Activated effector memory CD4-positive, alpha-beta T cell treated with anti-CD3 and anti-CD28 coated beads, Interleukin-2, amount 50 U/mL, for 16 hours (primary cell): ENCODE data around the gene TBC1D2.
"Not testable (repeated sequence)": the region's sequence is repeated elsewhere in the genome, so short reads cannot be mapped to it uniquely, and the experiment has no call there.

Experiments used
- DNase-seq: peaks from one replicate; pipeline ENCODE4 v3.0.0-alpha.2; 2020

Gene TBC1D2, protein sequence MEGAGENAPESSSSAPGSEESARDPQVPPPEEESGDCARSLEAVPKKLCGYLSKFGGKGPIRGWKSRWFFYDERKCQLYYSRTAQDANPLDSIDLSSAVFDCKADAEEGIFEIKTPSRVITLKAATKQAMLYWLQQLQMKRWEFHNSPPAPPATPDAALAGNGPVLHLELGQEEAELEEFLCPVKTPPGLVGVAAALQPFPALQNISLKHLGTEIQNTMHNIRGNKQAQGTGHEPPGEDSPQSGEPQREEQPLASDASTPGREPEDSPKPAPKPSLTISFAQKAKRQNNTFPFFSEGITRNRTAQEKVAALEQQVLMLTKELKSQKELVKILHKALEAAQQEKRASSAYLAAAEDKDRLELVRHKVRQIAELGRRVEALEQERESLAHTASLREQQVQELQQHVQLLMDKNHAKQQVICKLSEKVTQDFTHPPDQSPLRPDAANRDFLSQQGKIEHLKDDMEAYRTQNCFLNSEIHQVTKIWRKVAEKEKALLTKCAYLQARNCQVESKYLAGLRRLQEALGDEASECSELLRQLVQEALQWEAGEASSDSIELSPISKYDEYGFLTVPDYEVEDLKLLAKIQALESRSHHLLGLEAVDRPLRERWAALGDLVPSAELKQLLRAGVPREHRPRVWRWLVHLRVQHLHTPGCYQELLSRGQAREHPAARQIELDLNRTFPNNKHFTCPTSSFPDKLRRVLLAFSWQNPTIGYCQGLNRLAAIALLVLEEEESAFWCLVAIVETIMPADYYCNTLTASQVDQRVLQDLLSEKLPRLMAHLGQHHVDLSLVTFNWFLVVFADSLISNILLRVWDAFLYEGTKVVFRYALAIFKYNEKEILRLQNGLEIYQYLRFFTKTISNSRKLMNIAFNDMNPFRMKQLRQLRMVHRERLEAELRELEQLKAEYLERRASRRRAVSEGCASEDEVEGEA

DNA sequence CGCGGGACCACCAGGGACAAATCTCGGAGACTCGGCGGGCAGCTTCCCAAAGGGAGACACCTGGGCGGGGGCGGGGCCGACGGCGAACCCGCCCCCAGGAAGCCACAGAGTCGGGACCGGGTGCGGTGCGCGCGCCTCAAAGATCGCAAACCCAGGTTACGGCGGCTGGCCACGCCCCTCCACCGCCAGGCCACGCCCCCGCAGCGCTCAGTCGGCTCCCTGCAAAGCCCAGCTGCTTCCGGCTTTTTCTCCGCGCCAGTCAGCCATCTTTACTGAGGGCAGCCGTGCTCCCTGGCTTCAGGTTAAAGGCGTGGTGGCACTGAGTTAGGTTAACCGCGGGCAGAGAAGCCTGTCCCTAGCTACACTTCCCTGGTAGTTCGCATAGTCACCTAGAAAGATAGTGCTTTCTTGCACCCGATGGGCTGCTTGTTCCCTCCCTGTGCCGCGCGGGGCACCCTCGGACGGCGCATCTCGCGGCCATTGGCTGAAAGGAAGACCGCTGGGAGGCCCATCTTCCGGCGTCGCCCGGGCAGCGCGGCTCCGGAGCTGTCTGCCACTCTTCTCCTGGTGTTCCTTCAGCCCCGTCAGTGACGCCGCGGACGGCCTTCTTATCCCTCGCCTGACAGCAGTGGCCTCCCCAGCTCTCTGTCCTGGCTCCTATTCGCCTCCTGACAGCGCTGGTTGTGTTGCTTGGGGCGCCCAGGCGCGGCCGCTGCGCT, at the start of gene TBC1D2:
Gene TBC1D2, minus strand, starts transcription at position 72 of the 719 bp plus-strand sequence. CDS start 108 bp downstream, outside the sequence.
- DNase-seq: peak; percentile 99

DNA sequence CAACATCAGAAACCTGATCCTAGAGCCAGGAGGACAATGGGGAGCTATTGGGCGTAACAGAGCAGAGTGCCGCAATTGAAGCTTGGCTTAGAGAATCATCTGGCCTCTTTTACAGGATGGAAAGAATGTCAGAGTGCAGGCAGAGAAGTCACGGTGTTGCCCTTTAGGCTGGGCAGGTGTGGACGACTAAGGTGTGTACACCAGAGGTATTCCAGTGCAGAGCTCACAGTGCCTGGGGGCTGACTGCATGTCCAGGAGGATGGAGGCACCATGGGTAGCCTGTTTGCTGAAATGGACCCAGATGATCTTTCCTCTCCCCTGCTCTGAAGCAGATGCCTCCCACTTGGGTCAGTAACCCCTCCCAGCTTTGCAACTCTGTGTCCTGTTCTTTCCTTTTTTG, 48.9 kb upstream of the TBC1D2 start:
- no peak for DNase-seq

DNA sequence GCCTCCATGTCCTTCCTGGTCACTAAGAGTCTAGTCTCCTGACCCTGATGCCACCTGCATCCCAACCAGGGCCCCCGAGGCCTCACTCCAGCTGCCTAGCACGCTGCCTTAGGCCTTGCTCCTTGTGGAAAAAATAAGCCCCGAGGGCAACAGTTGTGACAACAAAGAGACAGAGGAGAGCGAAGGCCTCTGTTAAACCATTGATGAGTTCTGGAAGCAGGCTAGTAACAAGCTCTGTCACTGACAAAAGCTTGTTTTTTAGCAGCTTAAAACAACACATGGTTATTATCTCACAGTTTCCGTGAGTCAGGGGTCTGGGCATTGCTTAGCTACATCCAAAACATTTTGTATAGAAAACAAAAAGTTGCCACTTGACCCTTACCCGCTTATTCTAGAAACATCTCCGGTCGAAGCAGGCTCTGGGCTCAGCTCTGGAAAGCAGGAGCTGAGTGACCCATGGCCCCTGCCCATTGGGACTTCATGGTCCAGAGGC, 48.2 kb upstream of the TBC1D2 start:
- DNase-seq: no peak

DNA sequence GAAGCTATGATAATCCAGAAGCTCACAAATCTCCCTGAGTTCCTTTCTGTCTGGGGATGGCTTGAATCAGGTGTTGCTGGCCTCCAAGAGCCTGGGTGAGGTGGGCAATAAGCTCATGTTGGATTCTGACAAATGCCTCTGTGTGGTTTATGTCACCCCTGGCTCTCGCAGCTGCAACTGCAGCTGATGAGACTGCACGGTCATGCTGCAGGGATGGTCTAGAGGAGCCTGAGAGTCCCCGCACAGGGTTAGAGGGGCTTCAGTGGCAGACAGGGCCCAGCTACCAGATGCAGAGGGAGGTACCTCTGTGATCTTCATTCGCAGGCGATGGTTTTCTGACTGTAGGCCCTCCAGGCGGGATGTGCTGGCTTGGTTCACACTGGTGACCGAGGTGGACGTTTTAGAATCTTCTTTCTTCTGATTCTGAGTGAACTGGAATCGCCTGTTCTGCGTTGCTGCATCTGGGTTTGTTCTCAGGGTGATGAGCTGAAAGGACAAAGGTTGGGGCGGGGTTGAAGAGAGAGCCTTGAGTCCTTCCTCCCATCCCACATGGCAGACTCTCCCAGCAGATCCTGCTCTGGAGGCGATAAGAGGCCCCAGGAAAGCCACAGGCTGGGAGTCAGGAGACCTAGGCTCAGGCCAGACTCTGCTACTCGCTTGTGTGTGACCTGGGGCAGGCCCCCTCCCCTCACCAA, 47.6 kb upstream of the TBC1D2 start:
- no peak for DNase-seq

DNA sequence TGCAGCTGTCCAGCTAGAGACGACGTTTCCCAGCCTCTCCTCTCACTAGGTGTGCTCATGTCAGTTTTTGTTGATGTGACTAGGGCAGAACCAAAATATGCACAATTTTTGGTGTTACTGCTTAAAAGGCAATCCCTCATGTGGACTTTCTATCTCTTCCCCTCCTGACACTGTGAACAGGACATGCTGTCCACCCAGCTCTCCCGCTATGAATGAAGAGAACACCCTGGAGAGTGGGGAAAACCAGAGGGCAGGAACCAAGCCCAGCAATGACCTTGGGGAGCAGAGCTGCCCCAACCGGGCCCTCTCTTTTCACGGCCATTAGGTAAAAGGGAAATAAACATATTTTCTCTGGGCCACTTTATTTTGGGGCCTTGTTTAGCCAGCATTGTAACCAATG, 46.7 kb upstream of the TBC1D2 start:
- DNase-seq: no peak

DNA sequence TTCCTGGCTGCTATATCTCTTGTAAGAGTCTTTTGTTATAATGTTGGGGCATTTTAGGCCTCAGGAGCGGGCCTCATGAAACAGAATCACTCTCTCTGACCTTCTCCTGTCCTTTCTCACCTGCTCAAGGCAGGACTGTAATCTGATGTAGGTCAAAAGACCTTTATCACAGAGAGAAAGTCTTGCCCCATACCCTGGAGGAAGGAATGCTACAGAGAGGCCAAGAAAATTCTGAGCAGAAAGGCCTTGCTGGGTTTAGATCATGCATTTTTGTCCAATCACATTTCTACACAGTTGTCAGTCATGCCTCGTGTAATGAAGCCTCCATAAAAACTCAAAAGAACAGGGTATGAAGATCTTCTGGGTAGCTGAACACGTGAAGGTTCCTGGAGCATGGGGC, 45.2 kb upstream of the TBC1D2 start:
- no peak for DNase-seq

DNA sequence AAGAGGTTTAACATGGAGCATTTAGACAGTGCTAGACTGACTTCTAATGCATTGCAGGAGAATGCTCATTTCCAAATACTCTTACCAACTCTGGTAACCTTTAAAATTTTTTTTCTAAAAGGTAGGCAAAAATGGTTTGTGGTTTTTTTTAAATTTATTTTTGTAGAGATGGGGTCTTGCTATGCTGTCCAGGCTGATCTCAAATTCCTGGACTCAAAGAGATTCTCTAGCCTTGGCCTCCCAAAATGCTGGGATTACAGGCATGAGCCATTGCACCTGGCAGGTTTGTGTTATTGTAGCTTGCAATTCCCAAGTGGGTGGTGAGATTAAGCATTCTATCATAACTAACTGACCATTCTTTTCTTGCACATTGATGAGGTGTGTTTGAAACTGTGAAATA, 43.0 kb upstream of the TBC1D2 start:
- no peak for DNase-seq

DNA sequence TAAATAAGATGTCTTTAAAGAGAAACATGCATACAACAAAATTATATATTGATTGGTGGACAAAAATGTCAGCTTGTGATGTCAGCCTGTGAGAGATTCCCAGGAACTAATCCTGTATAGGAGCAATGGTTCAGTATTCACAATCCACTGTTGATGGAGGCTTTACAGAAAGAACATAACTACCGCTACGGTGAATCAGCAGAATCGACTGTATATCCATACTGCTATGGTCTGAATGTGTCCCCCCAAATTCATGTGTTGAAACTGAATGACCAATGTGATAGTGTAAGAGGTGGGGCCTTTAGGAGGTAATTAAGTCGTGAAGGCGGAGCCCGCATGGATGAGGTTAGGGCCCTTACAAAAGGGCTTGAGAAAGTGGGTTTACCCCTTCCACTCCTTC, 40.4 kb upstream of the TBC1D2 start:
- no peak for DNase-seq

DNA sequence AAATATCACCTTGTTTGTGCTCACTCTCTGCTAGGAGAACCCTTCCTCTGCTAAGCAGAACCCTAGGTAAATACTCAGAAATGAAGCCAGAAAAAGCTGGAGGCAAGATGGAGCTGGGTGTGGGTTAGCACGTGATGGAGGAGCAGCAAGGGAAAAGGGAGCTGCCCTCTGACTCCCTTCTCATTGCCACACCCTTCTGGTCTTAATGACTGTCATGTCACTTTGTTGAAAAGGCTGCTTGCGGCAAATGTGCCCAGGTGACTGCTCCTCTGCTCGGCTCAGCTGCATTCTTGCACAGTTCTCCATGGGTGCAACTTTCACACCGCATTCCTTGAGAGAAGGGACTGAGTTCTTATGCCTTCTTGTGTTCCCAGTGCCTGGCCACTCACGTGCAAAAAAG, 36.4 kb upstream of the TBC1D2 start:
- no peak for DNase-seq

DNA sequence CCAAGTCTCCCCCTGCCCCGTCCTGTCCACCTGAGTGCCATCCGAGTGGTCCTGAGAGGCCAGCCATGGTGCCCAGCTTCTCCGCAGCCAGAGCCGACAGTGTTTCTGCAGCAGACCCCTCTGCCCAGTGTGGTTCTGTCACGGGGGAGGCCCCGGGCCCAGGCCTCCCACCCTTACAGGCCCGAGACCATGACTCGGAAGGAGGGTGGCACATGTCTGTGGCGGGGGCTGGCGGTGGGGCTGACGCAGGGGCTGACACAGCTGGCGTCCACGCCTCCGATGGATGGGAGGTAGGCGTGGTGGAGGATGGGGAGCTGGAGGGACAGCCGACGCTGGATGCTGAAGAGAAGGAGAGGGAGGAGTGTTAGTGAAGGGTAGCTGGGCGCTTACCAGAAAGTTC, 35.0 kb upstream of the TBC1D2 start:
- no peak for DNase-seq

DNA sequence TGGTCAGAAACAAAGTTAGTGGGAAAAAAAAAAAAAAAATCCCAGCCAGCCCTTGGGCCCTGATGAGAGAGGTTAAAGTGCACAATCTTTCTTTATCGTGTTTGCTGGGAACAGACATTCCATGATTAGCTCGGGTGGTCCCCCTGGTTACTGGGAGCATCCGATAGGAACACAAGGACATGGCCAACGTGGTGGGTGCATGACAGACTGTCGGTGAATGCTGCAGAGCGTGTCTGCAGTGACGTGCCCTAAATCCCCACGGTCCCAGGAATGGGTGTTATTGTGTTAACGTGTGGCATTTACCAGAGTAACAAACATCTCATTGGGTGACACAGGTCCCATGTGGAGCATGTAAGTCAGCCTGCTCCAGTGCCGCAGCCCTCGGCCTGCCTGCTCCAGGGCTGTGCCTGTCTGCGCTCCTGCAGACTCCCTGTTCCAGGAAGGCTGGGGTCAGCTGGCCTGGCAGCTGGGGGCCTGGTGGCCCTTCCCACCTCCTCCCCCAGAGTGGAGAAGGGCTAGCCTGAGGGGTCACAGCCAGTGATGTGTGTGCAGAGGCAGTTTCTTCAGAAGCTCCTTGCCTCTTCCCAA, 34.3 kb upstream of the TBC1D2 start:
- no peak for DNase-seq

DNA sequence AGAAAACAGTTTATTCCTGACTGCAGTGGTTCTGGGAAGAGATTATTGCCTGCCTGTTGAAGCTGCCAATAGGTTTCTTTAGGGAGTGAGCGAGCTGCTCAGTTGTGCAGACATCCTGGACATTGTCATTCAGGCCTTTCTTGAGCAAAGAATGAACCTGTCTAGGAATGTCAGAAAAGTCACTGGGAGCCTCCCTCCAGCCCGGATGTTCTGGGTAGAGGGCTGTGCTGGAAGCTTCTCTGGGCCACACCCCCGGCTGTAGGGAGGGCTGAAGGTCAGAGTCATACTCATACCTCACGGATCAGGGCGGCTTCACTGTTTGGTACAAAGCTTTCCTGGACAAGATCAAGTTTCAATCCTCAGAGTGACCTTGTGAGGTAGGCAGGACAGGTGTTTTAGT, 33.4 kb upstream of the TBC1D2 start:
- DNase-seq: no peak

DNA sequence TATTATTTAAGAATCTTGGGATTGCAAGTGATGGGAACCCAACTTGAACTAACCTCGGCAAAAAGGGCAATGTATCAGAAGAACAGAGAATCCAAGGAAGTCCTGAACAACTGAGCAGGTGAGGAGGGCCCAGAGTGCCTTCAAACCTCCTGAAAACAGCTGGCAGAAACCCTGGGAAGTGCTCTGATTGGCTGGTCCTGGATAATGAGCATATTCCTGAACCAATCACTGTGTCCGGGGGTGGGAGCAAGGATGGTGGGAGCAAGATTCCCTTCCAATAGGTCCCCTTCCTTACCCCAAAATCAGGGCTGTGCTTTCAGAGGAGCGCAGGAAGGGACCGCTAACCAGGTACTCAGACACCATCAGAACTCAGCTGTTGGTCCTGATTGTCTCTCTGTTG, 31.9 kb upstream of the TBC1D2 start:
- DNase-seq: no peak

DNA sequence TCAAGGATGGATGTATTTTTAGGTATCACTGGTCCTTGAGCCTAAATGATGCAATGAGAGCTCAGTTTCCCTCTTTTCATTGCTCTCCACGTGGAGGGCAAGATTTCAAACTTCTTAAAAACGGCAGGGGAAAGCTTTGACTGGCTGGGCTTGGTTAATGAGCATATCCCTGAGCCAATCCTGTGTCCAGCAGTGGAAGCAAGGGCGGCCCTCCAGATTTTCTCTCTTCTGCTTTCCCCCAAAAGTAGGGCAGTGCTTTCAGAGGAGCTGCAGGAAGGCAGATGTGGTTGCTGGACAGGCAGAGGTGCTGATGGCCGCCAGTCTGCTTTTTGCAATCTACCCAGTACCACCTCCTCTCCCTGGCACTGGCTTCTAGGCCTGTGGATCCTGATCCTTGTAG, 30.0 kb upstream of the TBC1D2 start:
- DNase-seq: no peak

DNA sequence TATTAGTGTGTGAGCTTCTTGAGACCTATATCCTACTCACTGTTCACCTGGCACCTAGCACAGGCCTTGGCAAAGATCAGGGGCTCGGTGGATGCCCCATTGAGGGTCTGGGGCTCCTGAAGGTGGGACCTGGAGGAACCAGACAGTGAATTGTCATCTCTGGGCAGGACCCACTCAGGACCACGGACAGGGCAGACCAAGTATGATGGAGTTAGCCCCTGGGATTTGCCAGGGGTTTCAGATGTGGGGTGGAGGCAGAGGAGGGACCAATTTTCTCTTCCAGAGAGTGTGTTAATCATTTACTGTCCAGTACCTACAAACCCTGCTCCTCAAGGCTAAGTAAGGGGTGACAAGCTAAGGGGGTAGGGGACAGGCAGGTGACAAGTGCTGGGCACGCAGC, 29.3 kb upstream of the TBC1D2 start:
- no peak for DNase-seq

DNA sequence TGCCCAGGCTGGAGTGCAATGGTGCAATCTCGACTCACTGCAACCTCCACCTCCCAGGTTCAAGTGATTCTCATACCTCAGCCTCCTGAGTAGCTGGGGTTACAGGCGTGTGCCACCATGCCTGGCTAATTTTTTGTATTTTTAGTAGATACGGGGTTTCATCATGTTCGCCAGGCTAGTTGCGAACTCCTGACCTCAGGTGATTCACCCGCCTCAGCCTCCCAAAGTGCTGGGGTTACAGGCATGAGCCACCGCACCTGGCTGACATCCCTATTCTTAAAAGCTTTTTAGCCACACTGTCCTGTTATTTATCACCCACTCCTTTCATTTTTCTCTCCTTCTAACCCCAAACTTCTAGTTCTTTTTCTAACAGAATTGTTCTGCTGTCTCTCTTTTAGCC, 27.7 kb upstream of the TBC1D2 start:
- not testable (repeated sequence) for DNase-seq

DNA sequence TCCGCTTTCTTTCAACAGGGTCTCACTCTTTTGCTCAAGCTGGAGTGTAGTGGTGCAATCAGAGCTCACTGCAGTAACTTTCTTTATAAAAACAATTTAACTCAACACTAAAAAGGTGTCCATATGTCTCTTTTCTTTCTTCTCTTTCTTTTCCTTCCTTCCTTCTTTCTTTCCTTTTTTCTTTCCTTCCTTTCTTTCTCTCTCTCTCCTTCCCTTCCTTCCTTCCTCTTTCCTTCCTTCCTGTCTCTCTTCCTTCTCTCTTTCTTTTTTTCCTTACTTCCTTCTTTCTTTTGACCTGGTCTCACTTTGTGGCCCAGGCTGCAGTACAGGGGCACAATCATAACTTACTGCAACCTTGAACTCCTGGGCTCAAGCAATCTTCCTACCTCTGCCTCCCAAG, 25.8 kb upstream of the TBC1D2 start:
- no peak for DNase-seq

DNA sequence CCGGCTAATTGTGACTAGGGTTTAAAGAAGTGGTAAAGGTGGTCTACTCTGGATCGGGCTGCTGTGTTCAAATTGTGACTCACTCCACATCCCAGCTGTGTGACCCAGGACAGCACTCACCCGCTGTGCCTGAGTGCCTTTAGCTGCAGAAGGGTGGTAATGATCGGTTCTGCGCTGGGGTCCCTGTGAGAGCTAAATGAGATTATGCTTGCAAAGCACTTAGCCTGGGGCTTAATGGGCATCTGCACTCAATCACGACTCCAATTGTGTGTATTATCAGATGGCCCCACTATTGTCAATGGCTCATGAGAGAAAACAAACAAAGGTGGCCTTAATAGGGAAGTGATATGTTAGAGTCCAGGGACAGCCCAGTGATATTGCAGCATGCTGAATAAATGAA, 25.1 kb upstream of the TBC1D2 start:
- DNase-seq: no peak

DNA sequence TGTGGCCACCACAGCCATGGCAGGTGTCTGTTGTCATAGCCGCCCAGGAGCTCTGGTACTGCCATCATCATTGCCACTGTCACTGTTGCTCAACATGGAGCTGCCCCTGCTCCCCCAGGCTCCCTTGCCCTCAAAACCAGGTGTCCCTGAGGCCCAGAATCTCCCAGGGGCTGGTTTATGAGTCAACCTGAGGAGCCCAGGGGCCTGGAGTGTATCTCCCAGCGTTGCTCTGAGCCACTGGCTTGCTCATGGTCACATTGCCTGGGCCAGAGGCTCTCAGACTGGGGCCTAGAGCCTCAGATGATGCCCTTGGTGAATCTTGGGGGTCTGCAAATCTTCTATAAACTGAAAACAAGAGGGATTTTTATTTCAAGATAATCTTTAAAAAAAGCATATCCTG, 24.7 kb upstream of the TBC1D2 start:
- no peak for DNase-seq

DNA sequence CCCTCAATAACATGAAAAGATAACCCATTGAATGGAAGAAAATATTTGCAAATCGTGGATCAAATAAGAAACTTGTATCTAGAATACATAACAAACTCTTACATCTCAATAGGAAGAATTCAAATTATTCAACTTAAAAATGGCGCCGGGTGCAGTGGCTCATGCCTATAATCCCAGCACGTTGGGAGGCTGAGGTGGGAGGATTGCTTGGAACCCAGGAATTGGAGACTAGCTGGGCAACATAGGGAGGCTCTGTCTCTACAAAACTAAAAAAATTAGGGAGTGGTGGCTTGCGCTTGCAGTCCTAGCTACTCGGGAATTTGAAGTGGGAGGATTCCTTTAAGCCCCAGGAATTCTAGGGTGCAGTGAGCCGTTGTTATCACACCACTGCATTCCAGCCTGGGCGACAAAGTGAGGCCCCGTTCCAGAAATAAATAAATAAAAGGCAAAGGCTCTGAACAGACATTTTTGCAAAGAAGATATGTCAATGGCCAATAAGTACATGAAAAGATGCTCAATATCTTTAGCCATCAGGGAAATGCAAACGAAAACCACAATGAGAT, 21.5 kb upstream of the TBC1D2 start:
- DNase-seq: no peak

DNA sequence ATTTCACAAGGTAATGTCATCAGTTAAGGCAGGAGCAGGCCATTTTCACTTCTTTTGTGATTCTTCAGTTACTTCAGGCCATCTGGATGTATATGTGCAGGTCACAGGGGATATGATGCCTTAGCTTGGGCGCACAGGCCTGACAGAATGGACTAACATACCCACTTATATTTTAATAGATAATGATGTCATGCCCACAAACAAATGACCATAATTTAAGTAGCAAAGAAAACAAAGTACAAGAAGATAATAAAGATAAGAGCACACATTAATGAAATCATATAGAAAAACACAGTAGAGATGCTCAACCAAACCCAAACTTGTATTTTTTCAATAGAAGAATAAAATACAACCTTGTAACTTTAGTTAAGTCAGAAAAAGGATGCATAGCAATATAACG, 19.7 kb upstream of the TBC1D2 start:
- DNase-seq: no peak

DNA sequence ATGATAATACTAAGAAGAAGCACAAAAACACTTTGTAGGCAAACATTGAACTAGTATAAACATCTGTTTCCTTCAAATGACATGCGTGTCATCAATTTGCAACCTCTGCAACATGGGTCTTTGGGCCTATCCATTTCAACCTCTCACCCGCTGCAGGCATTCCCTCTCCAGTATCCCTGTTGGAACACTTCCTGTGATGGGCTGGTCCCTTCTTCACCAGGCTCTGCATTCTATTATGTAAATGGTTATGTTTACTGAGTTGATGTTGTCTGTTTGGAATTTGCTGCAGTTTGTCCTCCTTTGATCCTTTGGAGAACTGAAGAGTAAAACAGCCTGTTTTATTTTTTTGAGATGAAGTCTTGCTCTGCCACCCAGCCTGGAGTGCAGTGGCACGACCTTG, 16.6 kb upstream of the TBC1D2 start:
- no peak for DNase-seq
